Dermis blood vessel endothelial cell (primary cell): ENCODE results near the gene PRF1. TPM values are rescaled to one million over a fixed set of nuclear protein-coding genes. Genes with fewer than 3 reads are reported as not detected.
"Not testable (repeated sequence)": the region's sequence is repeated elsewhere in the genome, so short reads cannot be mapped to it uniquely, and the experiment has no call there.

Experiments used
- DNase-seq: peaks from one replicate; pipeline ENCODE4 v3.0.0; 2010
- total RNA-seq: library from RNA; depleted of rRNA; stranded (reverse); fragments of >200 nt; gene quantifications from 2 replicates; pipeline ENCODE4 v1.2.3, GENCODE V29; 2014

The PRF1 gene
- total RNA-seq, 1 donor from 2014 or later, result not detected

GRCh38 chr10:70593513-70593890 is 9.0 kb downstream of the PRF1 start:
- DNase-seq, result no peak

DNA sequence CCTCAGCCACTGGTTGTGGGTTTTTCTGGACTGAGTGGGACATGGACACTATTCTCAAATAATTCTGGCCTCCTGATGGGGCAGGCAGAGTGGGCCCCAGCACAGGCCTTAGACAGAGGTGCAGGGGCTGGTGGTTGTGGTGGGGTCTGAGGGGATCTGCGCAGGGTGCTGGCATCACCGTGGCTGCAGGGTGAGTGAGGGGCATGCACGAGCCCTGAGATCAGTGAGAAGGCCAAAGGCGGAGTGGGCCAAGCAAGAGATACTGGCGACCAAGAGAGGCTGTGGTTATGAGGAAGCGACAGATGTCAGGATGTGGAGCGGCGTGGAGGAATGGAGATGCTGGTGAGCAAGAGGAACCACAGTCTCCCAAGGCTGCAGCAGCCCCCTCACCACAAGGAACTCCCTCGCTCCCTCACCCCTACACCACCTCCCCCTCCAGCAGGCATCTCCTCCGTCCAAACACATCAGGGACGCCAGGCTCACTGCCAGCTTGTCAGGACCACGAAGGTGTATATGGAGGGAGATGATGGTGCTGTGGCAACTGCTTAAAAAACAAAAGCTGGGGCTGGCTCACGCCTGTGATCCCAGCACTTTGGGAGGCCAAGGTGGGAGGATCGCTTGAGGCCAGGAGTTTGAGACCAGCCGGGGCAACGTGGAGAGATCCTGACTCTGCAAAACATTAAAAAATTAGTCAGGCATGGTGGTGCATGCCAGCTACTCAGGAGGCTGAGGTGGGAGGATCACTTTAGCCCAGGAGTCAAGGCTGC is 9.6 kb downstream of the PRF1 start:
- no peak for DNase-seq

- no peak for DNase-seq
Measured at GRCh38 chr10:70592186-70592735, 10.3 kb downstream of the PRF1 start.

GRCh38 chr10:70590655-70591416 is 11.7 kb downstream of the PRF1 start:
- DNase-seq, result no peak

DNA sequence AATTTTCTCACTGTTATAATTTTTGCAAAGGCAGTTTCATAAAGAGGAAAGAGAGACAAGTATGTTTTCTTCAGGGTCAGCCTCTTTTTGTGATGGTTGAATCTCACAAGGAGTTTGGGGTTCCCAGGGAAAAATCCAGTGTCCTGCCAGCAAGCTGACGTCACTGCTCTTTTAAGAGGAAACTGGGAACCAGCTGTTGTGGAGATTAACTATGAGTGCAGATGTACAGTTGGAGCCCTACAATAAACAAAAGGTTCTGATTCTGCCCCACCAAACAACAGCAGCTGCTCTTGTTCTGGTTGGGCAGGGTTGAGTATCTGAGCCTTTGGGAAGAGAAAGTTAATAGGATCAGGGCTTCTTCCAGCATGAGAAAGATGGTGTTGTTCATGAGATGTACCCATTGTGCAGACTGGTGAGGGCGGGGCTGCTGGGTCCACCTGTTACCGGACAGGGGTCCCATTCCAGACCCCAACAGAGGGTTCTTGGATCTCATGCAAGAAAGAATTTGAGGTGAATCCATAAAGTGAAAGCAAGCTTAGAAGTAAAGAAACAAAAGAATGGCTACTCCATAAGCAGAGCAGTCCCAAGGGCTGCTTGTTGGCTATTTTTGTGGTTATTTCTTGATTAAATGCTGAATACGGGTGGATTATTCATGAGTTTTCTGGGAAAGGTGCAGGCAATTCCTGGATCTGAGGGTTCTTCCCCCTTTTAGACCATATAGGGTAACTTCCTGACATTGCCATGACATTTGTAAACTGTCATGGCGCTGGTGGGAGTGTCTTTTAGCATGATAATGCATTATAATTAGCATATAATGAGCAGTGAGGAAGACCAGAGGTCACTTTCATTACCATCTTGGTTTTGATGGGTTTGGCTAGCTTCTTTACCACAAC is 12.5 kb downstream of the PRF1 start:
- peak; percentile 48 for DNase-seq

GRCh38 chr10:70588859-70589570 is 13.5 kb downstream of the PRF1 start:
- no peak for DNase-seq

- DNase-seq, result no peak
Measured at GRCh38 chr10:70588255-70588654, 14.3 kb downstream of the PRF1 start.

GRCh38 chr10:70587045-70587658 is 15.4 kb downstream of the PRF1 start:
- no peak for DNase-seq

GRCh38 chr10:70586348-70586930 is 16.1 kb downstream of the PRF1 start:
- no peak for DNase-seq

DNA sequence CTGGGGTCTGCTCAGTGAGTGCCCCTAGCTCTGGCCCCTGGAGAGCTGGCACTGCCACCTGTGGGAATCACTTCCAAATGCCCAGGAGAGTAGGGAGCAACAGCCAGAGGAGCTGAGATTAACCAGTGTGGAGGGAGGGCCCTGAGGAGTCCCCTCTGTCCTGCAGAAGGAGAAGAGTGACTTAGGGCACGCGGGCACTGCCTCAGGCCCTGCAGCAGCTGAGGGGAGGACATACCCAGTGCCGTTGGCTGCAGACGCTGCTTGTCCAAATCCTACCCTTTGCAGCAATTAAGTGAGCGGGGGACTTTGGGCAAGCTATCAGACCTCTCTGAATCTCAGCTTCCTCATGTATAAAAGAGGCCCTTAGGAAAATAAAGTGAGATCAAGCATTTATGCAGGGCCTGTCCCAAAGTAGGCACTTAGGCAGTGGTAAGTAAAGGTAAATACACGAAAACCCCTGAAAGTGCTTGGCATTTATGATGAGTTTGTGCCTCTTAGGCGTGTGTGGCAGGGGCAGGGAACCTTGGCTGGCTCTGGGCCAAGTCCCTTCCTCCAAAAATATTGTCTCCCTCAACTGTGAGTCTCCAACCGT is 16.9 kb downstream of the PRF1 start:
- no peak for DNase-seq

GRCh38 chr10:70584909-70585544 is 17.5 kb downstream of the PRF1 start:
- DNase-seq, result peak; percentile 16

- no peak for DNase-seq
Measured at GRCh38 chr10:70584366-70584765, 18.2 kb downstream of the PRF1 start.

DNA sequence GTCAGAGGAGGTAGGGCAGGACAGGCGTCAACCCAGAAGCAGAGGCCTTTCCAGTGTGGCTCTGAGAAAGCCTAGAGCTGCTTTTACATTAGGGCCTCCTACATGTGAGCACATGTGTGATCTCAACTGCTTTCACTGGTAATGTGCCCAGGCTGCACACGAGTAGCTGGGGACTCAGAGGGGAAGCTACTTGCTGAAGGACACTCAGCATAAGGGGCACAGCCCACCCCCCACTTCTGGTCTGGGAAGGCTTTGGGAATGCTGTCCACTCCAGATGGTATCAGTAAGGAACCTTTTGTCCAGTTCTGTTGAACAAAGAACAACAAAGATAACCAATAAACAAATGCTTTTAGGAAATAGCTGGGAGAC is 18.9 kb downstream of the PRF1 start:
- no peak for DNase-seq

GRCh38 chr10:70582793-70583668 is 19.5 kb downstream of the PRF1 start:
- DNase-seq, result no peak

- DNase-seq, result not testable (repeated sequence)
Measured at GRCh38 chr10:70581176-70581575, 21.4 kb downstream of the PRF1 start.

- no peak for DNase-seq
Measured at GRCh38 chr10:70579234-70580002, 23.1 kb downstream of the PRF1 start.

DNA sequence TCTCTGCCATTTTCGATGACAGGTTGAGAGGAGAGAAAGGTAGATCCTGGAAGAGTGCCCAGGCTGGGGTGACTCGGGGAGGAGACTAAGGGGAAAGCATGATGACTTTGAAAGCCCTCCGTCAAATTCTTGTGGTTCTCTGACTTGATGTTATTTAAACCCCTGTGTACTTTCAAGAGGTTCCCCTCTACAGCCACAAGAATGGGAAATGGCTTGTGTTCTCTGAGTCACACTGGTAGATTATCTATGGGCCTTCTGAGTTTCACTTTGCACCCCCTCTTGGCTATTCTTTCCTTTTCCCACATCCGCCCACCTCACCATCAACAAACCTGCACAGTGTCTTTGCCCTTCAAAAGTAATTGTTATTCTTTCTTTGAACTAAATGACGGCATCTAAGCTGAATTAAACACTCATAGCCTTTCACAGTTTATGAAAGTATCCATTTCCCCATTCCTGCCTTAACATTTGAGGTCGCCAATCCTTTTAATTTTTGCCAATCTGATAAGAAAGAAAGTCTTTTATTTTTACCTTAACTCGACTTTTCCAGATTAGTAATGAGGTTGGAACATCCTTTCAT is 24.1 kb downstream of the PRF1 start:
- DNase-seq, result peak; percentile 24
